ENCODE results near the gene COPG1.

The COPG1 gene

GRCh38 chr3:129282727-129283327 lies 33.4 kb downstream of the COPG1 start:
- DNase-seq, result peak; percentile 12

GRCh38 chr3:129286081-129286480 lies 36.7 kb downstream of the COPG1 start:
- DNase-seq, result no peak

- DNase-seq, result no peak
These were observed 39.0 kb downstream of the COPG1 start for GRCh38 chr3:129288446-129288845.

- no peak for DNase-seq
These were observed 40.0 kb downstream of the COPG1 start for GRCh38 chr3:129289201-129289921.

GRCh38 chr3:129291236-129291886 lies 42.0 kb downstream of the COPG1 start:
- DNase-seq, result no peak

GRCh38 chr3:129295286-129295685 lies 45.9 kb downstream of the COPG1 start:
- no peak for DNase-seq

GRCh38 chr3:129304146-129304961 lies 54.9 kb downstream of the COPG1 start:
- no peak for DNase-seq

GRCh38 chr3:129304962-129305222 lies 55.5 kb downstream of the COPG1 start:
- DNase-seq, result no peak

GRCh38 chr3:129305592-129306091 lies 56.2 kb downstream of the COPG1 start:
- no peak for DNase-seq

GRCh38 chr3:129308636-129309035 lies 59.2 kb downstream of the COPG1 start:
- no peak for DNase-seq

- no peak for DNase-seq
These were observed 61.0 kb downstream of the COPG1 start for GRCh38 chr3:129310111-129311011.

- no peak for DNase-seq
These were observed 61.9 kb downstream of the COPG1 start for GRCh38 chr3:129311054-129311902.

GRCh38 chr3:129312021-129312639 lies 62.7 kb downstream of the COPG1 start:
- DNase-seq, result no peak

- no peak for DNase-seq
These were observed 63.4 kb downstream of the COPG1 start for GRCh38 chr3:129312671-129313414.

- no peak for DNase-seq
These were observed 63.9 kb downstream of the COPG1 start for GRCh38 chr3:129313415-129313664.

GRCh38 chr3:129313665-129314385 lies 64.4 kb downstream of the COPG1 start:
- no peak for DNase-seq

GRCh38 chr3:129314386-129315222 lies 65.2 kb downstream of the COPG1 start:
- DNase-seq, result peak; percentile 29

- no peak for DNase-seq
These were observed 66.0 kb downstream of the COPG1 start for GRCh38 chr3:129315223-129315997.

Data from stimulated activated naive CD4-positive, alpha-beta T cell treated with Interleukin-2 at 50 U/mL for 16 hours (primary cell).